Renal cortex interstitium (tissue), 15 donors: ENCODE results near the gene PCDHGA2. TPM values are rescaled to one million over a fixed set of nuclear protein-coding genes. Genes with fewer than 3 reads are reported as not detected.
A peak's percentile ranks its signal among the peaks of the same experiment; 100 is the strongest.
"Not testable (repeated sequence)": the region's sequence is repeated elsewhere in the genome, so short reads cannot be mapped to it uniquely, and the experiment has no call there.

Source experiments
- DNase-seq, 11 donors: peaks; one replicate each; pipeline ENCODE4 v3.0.0-alpha.2; 2013; ENCODE audit warnings: low read depth in 9 of 11, low spot score in 4 of 11; ENCODE audit errors: extremely low read depth in 1 of 11
- long read RNA-seq, 16 experiments: transcript quantifications; one replicate each; lab custom pipeline, GENCODE V29; 2026
- polyA plus RNA-seq, 3 donors: library from polyadenylated mRNA; unstranded; fragments of 120-200 nt; gene quantifications; one replicate each; pipeline ENCODE4 v1.2.1, GENCODE V29; 2013; ENCODE audit not compliant: insufficient read length in 3 of 3

Gene PCDHGA2
- polyA plus RNA-seq, result 1 to 10 TPM; 6.0 to 7.9 (median 6.1) TPM
- long read RNA-seq, donor 1, full-length matches to known transcripts, result 4 of 4 reads
- long read RNA-seq, donor 1, partial matches to known transcripts, result 0 of 4 reads
- long read RNA-seq, donor 1, other reads (novel, unspliced or antisense), result 0 of 4 reads
- long read RNA-seq, donor 2, full-length matches to known transcripts, result 1 of 1 reads
- long read RNA-seq, donor 2, partial matches to known transcripts, result 0 of 1 reads
- long read RNA-seq, donor 2, other reads (novel, unspliced or antisense), result 0 of 1 reads
- long read RNA-seq, donor 3, full-length matches to known transcripts, result 5 of 5 reads
- long read RNA-seq, donor 3, partial matches to known transcripts, result 0 of 5 reads
- long read RNA-seq, donor 3, other reads (novel, unspliced or antisense), result 0 of 5 reads
- long read RNA-seq, donor 4, full-length matches to known transcripts, result 1 of 1 reads
- long read RNA-seq, donor 4, partial matches to known transcripts, result 0 of 1 reads
- long read RNA-seq, donor 4, other reads (novel, unspliced or antisense), result 0 of 1 reads
- long read RNA-seq, donor 5, result 0 reads
- long read RNA-seq, donor 6, full-length matches to known transcripts, result 2 of 2 reads
- long read RNA-seq, donor 6, partial matches to known transcripts, result 0 of 2 reads
- long read RNA-seq, donor 6, other reads (novel, unspliced or antisense), result 0 of 2 reads
- long read RNA-seq, donor 7, full-length matches to known transcripts, result 1 of 1 reads
- long read RNA-seq, donor 7, partial matches to known transcripts, result 0 of 1 reads
- long read RNA-seq, donor 7, other reads (novel, unspliced or antisense), result 0 of 1 reads
- long read RNA-seq, donor 8, result 0 reads
- long read RNA-seq, donor 9, full-length matches to known transcripts, result 2 of 2 reads
- long read RNA-seq, donor 9, partial matches to known transcripts, result 0 of 2 reads
- long read RNA-seq, donor 9, other reads (novel, unspliced or antisense), result 0 of 2 reads
- long read RNA-seq, donor 10, full-length matches to known transcripts, result 5 of 5 reads
- long read RNA-seq, donor 10, partial matches to known transcripts, result 0 of 5 reads
- long read RNA-seq, donor 10, other reads (novel, unspliced or antisense), result 0 of 5 reads
- long read RNA-seq, donor 11, full-length matches to known transcripts, result 1 of 1 reads
- long read RNA-seq, donor 11, partial matches to known transcripts, result 0 of 1 reads
- long read RNA-seq, donor 11, other reads (novel, unspliced or antisense), result 0 of 1 reads
- long read RNA-seq, donor 12, full-length matches to known transcripts, result 2 of 2 reads
- long read RNA-seq, donor 12, partial matches to known transcripts, result 0 of 2 reads
- long read RNA-seq, donor 12, other reads (novel, unspliced or antisense), result 0 of 2 reads
- long read RNA-seq, donor 13, result 0 reads
- long read RNA-seq, donor 14, full-length matches to known transcripts, result 4 of 4 reads
- long read RNA-seq, donor 14, partial matches to known transcripts, result 0 of 4 reads
- long read RNA-seq, donor 14, other reads (novel, unspliced or antisense), result 0 of 4 reads
- long read RNA-seq, donor 15, result 0 reads
- long read RNA-seq, donor 16, full-length matches to known transcripts, result 9 of 9 reads
- long read RNA-seq, donor 16, partial matches to known transcripts, result 0 of 9 reads
- long read RNA-seq, donor 16, other reads (novel, unspliced or antisense), result 0 of 9 reads

DNA sequence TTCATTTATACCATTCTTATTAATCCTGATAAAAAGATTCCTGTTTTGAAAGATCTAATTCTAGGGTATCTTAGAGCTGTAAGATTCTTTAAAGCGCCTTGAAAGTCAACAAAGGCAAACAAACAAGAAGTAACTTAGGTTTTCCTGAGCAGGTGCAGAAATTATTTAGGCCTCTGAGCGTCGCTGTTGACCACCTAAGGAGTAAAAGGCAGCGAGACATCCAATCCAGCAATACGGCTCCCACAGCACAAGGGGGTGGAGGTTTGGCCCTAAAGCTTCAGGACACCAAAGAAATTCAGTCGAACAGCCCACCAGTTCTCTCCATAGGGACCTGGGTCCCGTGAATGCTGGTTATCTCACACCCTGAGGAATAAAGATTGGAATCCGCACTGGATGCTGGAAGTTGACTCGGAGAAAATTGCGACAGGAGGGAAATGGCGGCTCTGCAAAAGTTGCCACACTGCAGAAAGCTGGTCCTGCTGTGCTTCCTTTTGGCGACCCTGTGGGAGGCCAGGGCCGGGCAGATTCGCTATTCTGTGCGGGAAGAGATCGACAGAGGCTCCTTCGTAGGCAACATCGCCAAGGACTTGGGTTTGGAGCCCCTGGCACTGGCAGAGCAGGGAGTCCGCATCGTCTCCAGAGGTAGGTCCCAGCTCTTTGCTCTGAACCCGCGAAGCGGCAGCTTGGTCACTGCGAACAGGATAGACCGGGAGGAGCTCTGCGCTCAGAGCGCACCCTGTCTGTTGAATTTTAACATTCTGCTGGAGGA, at the start of gene PCDHGA2:
Gene PCDHGA2 (plus strand): TSS at position 223 of the 769 bp plus-strand sequence.
- DNase-seq, result peak in 6 of 11 donors; percentile 30 to 55 (median 38)

DNA sequence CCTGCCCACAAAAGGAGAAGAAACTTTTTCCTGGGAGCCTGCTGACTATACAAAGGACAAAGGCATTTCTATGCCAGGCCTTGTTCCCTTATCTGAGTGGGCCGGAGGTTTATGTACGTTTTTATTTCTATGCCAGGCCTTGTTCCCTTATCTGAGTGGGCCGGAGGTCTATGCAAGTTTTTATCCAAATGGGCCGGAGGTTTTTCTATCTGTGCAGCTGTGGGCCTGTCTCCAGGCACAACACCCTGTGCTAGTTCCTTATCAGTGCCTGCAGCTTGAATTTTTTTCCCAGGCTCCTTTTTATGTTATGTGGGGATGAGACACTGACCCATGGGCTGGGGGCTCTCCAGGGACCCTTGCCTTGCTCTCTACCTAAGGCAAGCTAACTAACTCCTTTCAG, 40.2 kb upstream of the PCDHGA2 start:
- DNase-seq, result no peak

- no peak for DNase-seq
Observed at GRCh38 chr5:141303756-141304155, 34.8 kb upstream of the PCDHGA2 start, which contains the start of gene SLC25A2. Gene SLC25A2, minus strand, starts transcription at chr5:141304049. Its CDS starts 184 bp downstream, at chr5:141303865.

GRCh38 chr5:141306630-141307029, 31.9 kb upstream of the PCDHGA2 start:
- no peak for DNase-seq

GRCh38 chr5:141313711-141314110, 24.8 kb upstream of the PCDHGA2 start:
- no peak for DNase-seq

DNA sequence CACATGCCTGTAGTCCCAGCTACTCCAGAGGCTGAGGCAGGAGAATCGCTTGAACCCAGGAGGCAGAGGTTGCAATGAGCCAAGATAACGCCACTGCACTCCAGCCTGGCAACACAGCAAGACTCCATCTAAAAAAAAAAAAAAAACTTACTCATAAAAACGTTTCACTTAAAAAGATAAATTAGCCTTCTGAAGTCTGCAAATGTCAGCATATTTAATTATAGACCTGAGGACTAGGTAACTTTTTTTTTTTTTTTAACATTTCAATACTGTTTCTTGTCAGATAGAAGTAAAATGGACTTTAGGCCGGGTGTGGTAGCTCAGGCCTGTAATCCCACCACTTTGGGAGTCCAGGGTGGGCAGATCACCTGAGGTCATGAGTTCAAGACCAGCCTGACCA, 21.6 kb upstream of the PCDHGA2 start:
- DNase-seq, result not testable (repeated sequence)

DNA sequence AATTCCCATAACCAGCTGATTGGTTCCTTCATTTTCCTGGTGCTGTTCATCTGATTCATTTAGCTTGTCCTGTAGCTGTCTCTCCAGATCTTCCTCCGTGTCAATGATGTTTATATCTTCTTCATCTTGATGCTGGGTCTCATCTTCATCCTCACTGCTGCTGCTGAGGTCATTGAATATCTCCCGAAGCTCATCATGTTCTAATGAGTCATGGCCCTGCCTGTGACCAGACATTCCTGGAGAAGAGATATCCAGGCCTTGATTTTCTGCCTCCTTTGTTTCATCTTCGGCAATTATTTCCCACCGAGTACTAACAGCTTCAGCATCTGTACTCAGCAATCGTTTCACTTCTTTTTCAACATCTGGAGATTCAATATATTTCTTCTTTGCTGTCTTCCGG, 19.4 kb upstream of the PCDHGA2 start:
- DNase-seq, result no peak

- DNase-seq, result no peak
Observed at GRCh38 chr5:141319699-141320098, 18.9 kb upstream of the PCDHGA2 start.

- DNase-seq, result peak; percentile 86 to 94 (median 93)
Observed at GRCh38 chr5:141320225-141321169, 18.1 kb upstream of the PCDHGA2 start, which contains the start of gene TAF7. Gene TAF7, minus strand, starts transcription at chr5:141320784. Its CDS starts 740 bp downstream, at chr5:141320044.

DNA sequence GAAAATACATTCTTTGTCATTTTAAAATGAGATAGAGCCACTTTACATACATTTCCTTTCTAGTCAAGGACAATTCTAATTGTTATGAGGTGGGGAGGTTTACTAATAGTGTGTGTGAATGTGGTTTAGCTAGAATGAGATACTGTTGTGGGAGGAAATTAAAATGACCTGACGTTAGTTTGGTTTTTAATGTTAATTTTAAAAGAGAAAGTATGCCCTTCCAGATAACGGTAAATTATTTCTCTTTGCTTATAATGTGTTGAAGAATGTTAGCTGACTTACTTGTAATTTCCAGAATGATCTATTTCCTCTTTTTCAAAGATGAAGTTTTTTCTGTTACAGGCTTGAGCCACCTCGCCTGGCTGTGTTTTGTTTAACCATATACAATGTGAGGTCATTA, 16.3 kb upstream of the PCDHGA2 start:
- DNase-seq, result no peak

GRCh38 chr5:141326088-141326854, 12.3 kb upstream of the PCDHGA2 start:
- DNase-seq, result peak in 2 of 11 donors; percentile 19 to 22

GRCh38 chr5:141328231-141328630, 10.3 kb upstream of the PCDHGA2 start:
- DNase-seq, result no peak

- DNase-seq, result no peak
Observed at GRCh38 chr5:141330299-141331080, 8.1 kb upstream of the PCDHGA2 start, which contains the start of gene PCDHGA1. Gene PCDHGA1, plus strand, starts transcription at chr5:141330514.

- not testable (repeated sequence) for DNase-seq
Observed at GRCh38 chr5:141332571-141332970, 6.0 kb upstream of the PCDHGA2 start.
